SU-DHL-6 (cell line): ENCODE results near the gene ZNF580.

ENCODE experiments used
- H2AFZ ChIP-seq: fragments of 200-600 bp; sonication (generic); 2 replicates; pipeline ENCODE4 v1.6.1; 2014; ENCODE audit warnings: low read depth, mild to moderate bottlenecking, moderate library complexity, mixed read lengths, antibody characterized with exemption, low read length; ENCODE audit not compliant: severe bottlenecking
- H3F3A ChIP-seq: fragments of 200-600 bp; shearing (Covaris generic); 2 replicates; pipeline ENCODE4 v1.6.0; 2016; ENCODE audit warnings: antibody characterized with exemption, mild to moderate bottlenecking; ENCODE audit not compliant: insufficient read depth
- H3K27ac ChIP-seq: fragments of 200-600 bp; sonication (generic); 2 replicates; pipeline ENCODE4 v1.5.1; 2016; ENCODE audit warnings: low read depth, mild to moderate bottlenecking, low read length, moderate library complexity, mixed read lengths
- H3K27me3 ChIP-seq: fragments of 200-600 bp; sonication (generic), shearing (Covaris generic); 2 replicates; pipeline ENCODE4 v1.6.0; 2014; ENCODE audit warnings: mild to moderate bottlenecking, low read length
- H3K36me3 ChIP-seq: fragments of 200-600 bp; sonication (generic); 2 replicates; pipeline ENCODE4 v1.6.1; 2014; ENCODE audit warnings: mild to moderate bottlenecking, low read length, mixed read lengths
- H3K4me2 ChIP-seq: fragments of 300-600, 200-600 bp; shearing (Covaris generic), sonication (generic); 2 replicates; pipeline ENCODE4 v1.6.0; 2014; ENCODE audit warnings: low read length, low read depth, mild to moderate bottlenecking; ENCODE audit not compliant: poor library complexity, severe bottlenecking
- H3K4me3 ChIP-seq: fragments of 200-600 bp; sonication (generic); 2 replicates; pipeline ENCODE4 v1.5.1; 2014; ENCODE audit warnings: antibody characterized with exemption, low read length, mild to moderate bottlenecking, mixed read lengths; ENCODE audit not compliant: insufficient read depth, poor library complexity, severe bottlenecking
- H3K79me2 ChIP-seq: fragments of 200-600 bp; sonication (generic); 2 replicates; pipeline ENCODE4 v1.6.1; 2014; ENCODE audit warnings: mild to moderate bottlenecking, low read length, moderate library complexity; ENCODE audit not compliant: insufficient read depth
- H3K9ac ChIP-seq: fragments of 200-600 bp; sonication (generic); 2 replicates; pipeline ENCODE4 v1.7.0; 2014; ENCODE audit warnings: mild to moderate bottlenecking, low read length
- H3K9me2 ChIP-seq: fragments of 200-600 bp; sonication (generic); replicated peaks from 2 replicates; pipeline ENCODE4 v1.6.1; 2014; ENCODE audit warnings: low read length; ENCODE audit not compliant: insufficient read depth
- H3K9me3 ChIP-seq: fragments of 200-600 bp; sonication (generic); 2 replicates; pipeline ENCODE4 v1.6.1; 2014; ENCODE audit warnings: low read length, mixed read lengths; ENCODE audit not compliant: insufficient read depth
- H4K20me1 ChIP-seq: fragments of 200-600 bp; sonication (generic); 2 replicates; pipeline ENCODE4 v1.6.1; 2014; ENCODE audit warnings: low read depth, mild to moderate bottlenecking, antibody characterized with exemption, low read length, moderate library complexity, mixed read lengths
- CTCF ChIP-seq: fragments of 200-600 bp; sonication (generic); IDR thresholded peaks from one replicate; pipeline ENCODE4 v1.5.1; 2017; ENCODE audit warnings: antibody characterized with exemption, mild to moderate bottlenecking, low read length, moderate library complexity; ENCODE audit not compliant: insufficient read depth, poor library complexity, severe bottlenecking
- EZH2phosphoT487 ChIP-seq: fragments of 200-600 bp; sonication (generic), shearing (Covaris generic); conservative IDR thresholded peaks from 2 replicates; pipeline ENCODE4 v1.6.1; 2018; ENCODE audit warnings: mild to moderate bottlenecking, antibody characterized with exemption, low read length, moderate library complexity, mixed read lengths

ZNF580 gene

GRCh38 chr19:55613930-55614710 lies 26.7 kb upstream of the ZNF580 start:
- Histone ChIP-seq H3K9ac (no peak overlapping the region), H2AFZ (no peak overlapping the region), H3K4me3 (no peak overlapping the region), H3K9me2 (no peaks in the 10 kb centered on the region), H3K79me2 (peaks cover 4% of the 10 kb centered on the region; the same call in 1 of the 2 replicates), H3K9me3 (no peaks in the 10 kb centered on the region), H3K27ac (no peak overlapping the region), H3K36me3 (no peaks in the 10 kb centered on the region), H3K27me3 (no peaks in the 10 kb centered on the region), H3F3A (peaks cover 2% of the 10 kb centered on the region; the same call in 1 of the 2 replicates), H4K20me1 (no peaks in the 10 kb centered on the region), H3K4me2 (no peak overlapping the region)
- no peak for TF ChIP-seq EZH2phosphoT487
- TF ChIP-seq CTCF, result no peak

DNA sequence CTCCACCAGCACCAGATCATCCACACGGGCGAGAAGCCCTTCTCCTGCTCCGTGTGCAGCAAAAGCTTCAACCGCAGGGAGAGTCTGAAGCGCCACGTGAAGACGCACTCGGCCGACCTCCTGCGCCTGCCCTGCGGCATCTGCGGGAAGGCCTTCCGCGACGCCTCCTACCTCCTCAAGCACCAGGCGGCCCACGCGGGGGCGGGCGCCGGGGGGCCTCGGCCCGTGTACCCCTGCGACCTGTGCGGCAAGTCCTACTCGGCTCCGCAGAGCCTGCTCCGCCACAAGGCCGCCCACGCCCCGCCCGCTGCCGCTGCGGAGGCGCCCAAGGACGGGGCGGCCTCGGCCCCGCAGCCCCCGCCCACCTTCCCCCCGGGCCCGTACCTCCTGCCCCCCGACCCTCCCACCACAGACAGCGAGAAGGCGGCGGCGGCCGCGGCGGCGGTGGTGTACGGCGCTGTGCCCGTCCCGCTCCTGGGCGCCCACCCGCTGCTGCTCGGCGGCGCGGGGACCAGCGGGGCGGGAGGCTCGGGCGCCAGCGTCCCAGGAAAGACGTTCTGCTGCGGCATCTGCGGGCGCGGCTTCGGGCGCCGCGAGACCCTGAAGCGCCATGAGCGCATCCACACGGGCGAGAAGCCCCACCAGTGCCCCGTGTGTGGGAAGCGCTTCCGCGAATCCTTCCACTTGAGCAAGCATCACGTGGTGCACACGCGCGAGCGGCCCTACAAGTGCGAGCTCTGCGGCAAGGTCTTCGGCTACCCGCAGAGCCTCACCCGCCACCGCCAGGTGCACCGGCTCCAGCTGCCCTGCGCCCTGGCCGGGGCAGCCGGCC lies 25.9 kb upstream of the ZNF580 start:
- Histone ChIP-seq H3K79me2 (peaks cover 4% of the 10 kb centered on the region; the same call in 1 of the 2 replicates), H3K9ac (no peak overlapping the region), H3K4me3 (no peak overlapping the region), H4K20me1 (no peaks in the 10 kb centered on the region), H3F3A (peaks cover 6% of the 10 kb centered on the region; the same call in 1 of the 2 replicates), H3K36me3 (no peaks in the 10 kb centered on the region), H3K27ac (no peak overlapping the region), H3K9me3 (no peaks in the 10 kb centered on the region), H2AFZ (no peak overlapping the region), H3K4me2 (no peak overlapping the region), H3K27me3 (no peaks in the 10 kb centered on the region), H3K9me2 (no peaks in the 10 kb centered on the region)
- TF ChIP-seq EZH2phosphoT487 (no peak), CTCF (no peak)

DNA sequence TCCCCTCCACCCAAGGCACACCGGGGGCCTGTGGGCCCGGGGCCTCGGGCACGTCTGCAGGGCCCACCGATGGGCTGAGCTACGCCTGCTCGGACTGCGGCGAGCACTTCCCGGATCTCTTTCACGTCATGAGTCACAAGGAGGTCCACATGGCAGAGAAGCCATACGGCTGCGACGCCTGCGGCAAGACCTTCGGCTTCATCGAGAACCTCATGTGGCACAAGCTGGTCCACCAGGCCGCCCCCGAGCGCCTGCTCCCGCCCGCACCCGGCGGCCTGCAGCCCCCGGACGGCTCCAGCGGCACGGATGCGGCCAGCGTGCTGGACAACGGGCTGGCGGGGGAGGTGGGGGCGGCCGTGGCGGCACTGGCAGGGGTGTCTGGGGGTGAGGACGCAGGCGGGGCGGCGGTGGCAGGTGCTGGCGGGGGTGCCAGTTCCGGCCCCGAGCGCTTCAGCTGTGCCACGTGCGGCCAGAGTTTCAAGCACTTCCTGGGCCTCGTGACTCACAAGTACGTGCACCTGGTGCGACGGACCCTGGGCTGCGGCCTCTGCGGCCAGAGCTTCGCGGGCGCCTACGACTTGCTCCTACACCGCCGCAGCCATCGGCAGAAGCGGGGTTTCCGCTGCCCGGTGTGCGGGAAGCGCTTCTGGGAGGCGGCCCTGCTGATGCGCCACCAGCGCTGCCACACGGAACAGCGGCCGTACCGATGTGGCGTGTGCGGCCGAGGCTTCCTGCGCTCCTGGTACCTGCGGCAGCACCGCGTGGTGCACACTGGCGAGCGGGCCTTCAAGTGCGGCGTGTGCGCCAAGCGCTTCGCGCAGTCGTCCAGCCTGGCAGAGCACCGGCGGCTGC lies 25.0 kb upstream of the ZNF580 start:
- Histone ChIP-seq H3K27ac (no peak overlapping the region), H4K20me1 (no peaks in the 10 kb centered on the region), H3K9me2 (no peaks in the 10 kb centered on the region), H3K4me2 (no peak overlapping the region), H2AFZ (no peak overlapping the region), H3K9me3 (no peaks in the 10 kb centered on the region), H3K27me3 (no peaks in the 10 kb centered on the region), H3K79me2 (peaks cover 4% of the 10 kb centered on the region; the same call in 1 of the 2 replicates), H3K4me3 (no peak overlapping the region), H3K9ac (no peak overlapping the region), H3F3A (peaks cover 6% of the 10 kb centered on the region; the same call in 1 of the 2 replicates), H3K36me3 (no peaks in the 10 kb centered on the region)
- TF ChIP-seq EZH2phosphoT487 (no peak), CTCF (no peak)
